SK-N-SH treated with all-trans-retinoic acid at 6 μM for 48 hours (cell line): ENCODE data around the gene TMEM253.

Experiments used
- ATAC-seq: fragments of 200-7000 bp; cut with Tn5 transposase; 3 replicates; pipeline ENCODE4 v1.9.1; 2020; ENCODE audit warnings: mild to moderate bottlenecking, moderate library complexity
- ARNTL ChIP-seq: fragments of 450-650 bp; formaldehyde crosslinking; IDR thresholded peaks from 2 replicates; pipeline ENCODE4 v1.5.0; 2020; ENCODE audit warnings: low read depth, mild to moderate bottlenecking, moderate library complexity, borderline replicate concordance
- BACH2 ChIP-seq: fragments of 250-450 bp; sonication (Bioruptor Pico); IDR thresholded peaks from 2 replicates; pipeline ENCODE4 v1.9.0; 2021; ENCODE audit warnings: mild to moderate bottlenecking, borderline replicate concordance
- CSDC2 ChIP-seq: fragments of 250-450 bp; sonication (Bioruptor Pico); IDR thresholded peaks from 2 replicates; pipeline ENCODE4 v1.5.0; 2020; ENCODE audit warnings: mild to moderate bottlenecking, moderate library complexity
- ESRRG ChIP-seq: fragments of 250-450 bp; sonication (Bioruptor Pico); IDR thresholded peaks from 2 replicates; pipeline ENCODE4 v1.6.1; 2021; ENCODE audit warnings: mild to moderate bottlenecking
- GLIS3 ChIP-seq: fragments of 250-450 bp; sonication (Bioruptor Pico); IDR thresholded peaks from 2 replicates; pipeline ENCODE4 v1.5.0; 2020; ENCODE audit warnings: mild to moderate bottlenecking, moderate library complexity
- ISL1 ChIP-seq: fragments of 250-450 bp; sonication (Bioruptor Pico); IDR thresholded peaks from 2 replicates; pipeline ENCODE4 v2.1.2; 2022; ENCODE audit warnings: mild to moderate bottlenecking, moderate library complexity
- OSR1 ChIP-seq: fragments of 250-450 bp; sonication (Bioruptor Pico); IDR thresholded peaks from 2 replicates; pipeline ENCODE4 v1.8.0; 2022; ENCODE audit warnings: moderate library complexity, mild to moderate bottlenecking, inconsistent platforms
- POU6F1 ChIP-seq: fragments of 250-450 bp; sonication (Bioruptor Pico); IDR thresholded peaks from 2 replicates; pipeline ENCODE4 v1.8.0; 2021; ENCODE audit warnings: low read depth, mild to moderate bottlenecking, moderate library complexity, borderline replicate concordance
- PPARA ChIP-seq: fragments of 250-450 bp; sonication (Bioruptor Pico); IDR thresholded peaks from 2 replicates; pipeline ENCODE4 v1.5.0; 2020; ENCODE audit warnings: mild to moderate bottlenecking, borderline replicate concordance
- RARB ChIP-seq: fragments of 250-450 bp; sonication (Bioruptor Pico); IDR thresholded peaks from 2 replicates; pipeline ENCODE4 v1.8.0; 2021; ENCODE audit warnings: mild to moderate bottlenecking, moderate library complexity
- SNAI2 ChIP-seq: fragments of 250-450 bp; sonication (Bioruptor Pico); IDR thresholded peaks from 2 replicates; pipeline ENCODE4 v1.5.0; 2020; ENCODE audit warnings: mild to moderate bottlenecking, moderate library complexity
- TCF4 ChIP-seq: fragments of 250-450 bp; sonication (Bioruptor Pico); IDR thresholded peaks from 2 replicates; pipeline ENCODE4 v1.8.0; 2021; ENCODE audit warnings: mild to moderate bottlenecking, moderate library complexity, borderline replicate concordance
- TOX ChIP-seq: fragments of 250-450 bp; sonication (Bioruptor Pico); IDR thresholded peaks from 2 replicates; pipeline ENCODE4 v1.8.0; 2021; ENCODE audit warnings: mild to moderate bottlenecking, moderate library complexity, borderline replicate concordance
- TSHZ2 ChIP-seq: fragments of 250-450 bp; sonication (Bioruptor Pico); IDR thresholded peaks from 2 replicates; pipeline ENCODE4 v1.5.0; 2020; ENCODE audit warnings: mild to moderate bottlenecking, moderate library complexity
- ZC3H10 ChIP-seq: fragments of 250-450 bp; sonication (Bioruptor Pico); IDR thresholded peaks from 2 replicates; pipeline ENCODE4 v1.5.1; 2021; ENCODE audit warnings: mild to moderate bottlenecking, moderate library complexity
- ZFP3 ChIP-seq: fragments of 250-450 bp; sonication (Bioruptor Pico); IDR thresholded peaks from 2 replicates; pipeline ENCODE4 v1.5.0; 2020; ENCODE audit warnings: mild to moderate bottlenecking, moderate library complexity
- ZFP30 ChIP-seq: fragments of 450-650 bp; formaldehyde crosslinking; IDR thresholded peaks from 2 replicates; pipeline ENCODE4 v1.5.0; 2022; ENCODE audit warnings: mild to moderate bottlenecking, moderate library complexity
- ZNF565 ChIP-seq: fragments of 450-650 bp; formaldehyde crosslinking; conservative IDR thresholded peaks from 2 replicates; pipeline ENCODE4 v1.5.0; 2020; ENCODE audit warnings: low read depth, mild to moderate bottlenecking, moderate library complexity
- ZNF70 ChIP-seq: fragments of 450-650 bp; formaldehyde crosslinking; IDR thresholded peaks from 2 replicates; pipeline ENCODE4 v1.5.0; 2020; ENCODE audit warnings: mild to moderate bottlenecking, moderate library complexity
- ZNF8 ChIP-seq: fragments of 450-650 bp; formaldehyde crosslinking; IDR thresholded peaks from 2 replicates; pipeline ENCODE4 v1.5.0; 2020; ENCODE audit warnings: mild to moderate bottlenecking, moderate library complexity
- TF ChIP-seq, protein P1 (sequence below): fragments of 250-450 bp; sonication (Bioruptor Pico); IDR thresholded peaks from 2 replicates; pipeline ENCODE4 v1.5.1; 2020; ENCODE audit warnings: low read depth, mild to moderate bottlenecking, moderate library complexity

The TMEM253 gene

DNA sequence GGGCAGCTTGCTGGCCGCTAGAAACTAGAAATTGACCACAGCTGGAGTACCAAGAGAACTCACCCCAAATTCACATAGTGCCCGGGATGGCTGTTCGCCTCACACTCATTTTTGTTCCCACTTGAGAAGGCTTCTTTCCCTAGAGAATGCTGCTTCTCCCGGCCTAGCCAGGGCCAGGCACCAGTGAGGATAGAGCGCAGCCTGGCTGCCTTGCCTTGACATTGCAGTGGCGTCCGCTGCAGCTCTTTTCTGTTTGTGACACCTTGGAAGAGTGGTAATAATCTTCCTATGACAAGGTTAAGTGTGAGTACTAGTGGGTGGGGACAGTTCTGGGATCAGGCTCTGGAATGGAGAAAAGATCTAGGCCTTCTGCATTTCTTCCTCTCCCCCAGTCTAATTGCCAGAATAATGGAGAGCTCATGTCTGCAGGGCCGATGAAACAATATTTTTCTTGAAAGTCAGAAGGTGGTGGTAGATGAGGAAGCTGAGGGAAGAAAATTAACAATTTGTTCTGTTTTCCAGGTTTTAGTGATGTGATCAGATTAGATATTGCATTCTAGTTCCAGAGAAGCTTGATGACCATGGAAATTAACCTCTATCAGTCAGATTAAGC lies 3.7 kb downstream of the TMEM253 start (continued):
- TF ChIP-seq POU6F1 (CRISPR knock-in tag) (no peak), ARNTL (CRISPR knock-in tag) (no peak)

GRCh38 chr14:21105095-21105494 lies 4.2 kb downstream of the TMEM253 start:
- ATAC-seq: no peak
- TF ChIP-seq ZC3H10 (no peak), GLIS3 (CRISPR knock-in tag) (no peak), ZNF565 (CRISPR knock-in tag) (no peak), RARB (CRISPR knock-in tag) (no peak), ZFP3 (CRISPR knock-in tag) (no peak), TCF4 (no peak), CSDC2 (no peak), BACH2 (CRISPR knock-in tag) (no peak), ISL1 (CRISPR knock-in tag) (no peak), SNAI2 (CRISPR knock-in tag) (no peak), TSHZ2 (CRISPR knock-in tag) (no peak), ESRRG (no peak), ZFP30 (CRISPR knock-in tag) (no peak), OSR1 (CRISPR knock-in tag) (no peak)

GRCh38 chr14:21106176-21106497 lies 5.3 kb downstream of the TMEM253 start:
- TF ChIP-seq ZFP30 (CRISPR knock-in tag): no peak
- no peak for TF ChIP-seq POU6F1 (CRISPR knock-in tag)
- TF ChIP-seq ZNF565 (CRISPR knock-in tag): no peak
- no peak for TF ChIP-seq TOX (CRISPR knock-in tag)
- TF ChIP-seq GLIS3 (CRISPR knock-in tag): no peak
- no peak for TF ChIP-seq ZNF8 (CRISPR knock-in tag)
- no peak for TF ChIP-seq OSR1 (CRISPR knock-in tag)
- no peak for TF ChIP-seq ZNF70 (CRISPR knock-in tag)
- TF ChIP-seq PPARA (CRISPR knock-in tag): no peak
- TF ChIP-seq, all 23 proteins: peak for 0
- ATAC-seq: no peak

- TF ChIP-seq ESRRG (no peak), ZFP3 (CRISPR knock-in tag) (peak; percentile 34; the same call in 1 of the 2 replicates), TOX (CRISPR knock-in tag) (no peak), PPARA (CRISPR knock-in tag) (no peak), SNAI2 (CRISPR knock-in tag) (no peak), ISL1 (CRISPR knock-in tag) (no peak)
- TF ChIP-seq, protein P1, sequence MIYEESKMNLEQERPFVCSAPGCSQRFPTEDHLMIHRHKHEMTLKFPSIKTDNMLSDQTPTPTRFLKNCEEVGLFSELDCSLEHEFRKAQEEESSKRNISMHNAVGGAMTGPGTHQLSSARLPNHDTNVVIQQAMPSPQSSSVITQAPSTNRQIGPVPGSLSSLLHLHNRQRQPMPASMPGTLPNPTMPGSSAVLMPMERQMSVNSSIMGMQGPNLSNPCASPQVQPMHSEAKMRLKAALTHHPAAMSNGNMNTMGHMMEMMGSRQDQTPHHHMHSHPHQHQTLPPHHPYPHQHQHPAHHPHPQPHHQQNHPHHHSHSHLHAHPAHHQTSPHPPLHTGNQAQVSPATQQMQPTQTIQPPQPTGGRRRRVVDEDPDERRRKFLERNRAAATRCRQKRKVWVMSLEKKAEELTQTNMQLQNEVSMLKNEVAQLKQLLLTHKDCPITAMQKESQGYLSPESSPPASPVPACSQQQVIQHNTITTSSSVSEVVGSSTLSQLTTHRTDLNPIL: no peak
- ATAC-seq: peak; percentile 46
These were observed 5.8 kb downstream of the TMEM253 start for GRCh38 chr14:21106498-21107282.
